Esophagus (tissue), 2 donors: ENCODE measurements around the gene TRPM8. TPM values are rescaled to one million over a fixed set of nuclear protein-coding genes. Genes with fewer than 3 reads are reported as not detected.
"Not testable (repeated sequence)": the region's sequence is repeated elsewhere in the genome, so short reads cannot be mapped to it uniquely, and the experiment has no call there.

Experiments used
- H3K27ac ChIP-seq, 2 donors: one replicate each; pipeline ENCODE4 v1.5.1; 2013; ENCODE audit warnings: low read depth in 2 of 2, mild to moderate bottlenecking in 2 of 2, inconsistent platforms in 1 of 2, low read length in 1 of 2, moderate library complexity in 1 of 2
- H3K27me3 ChIP-seq, 2 donors: one replicate each; pipeline ENCODE4 v1.6.1; 2013; ENCODE audit warnings: low read length in 2 of 2, control low read depth in 1 of 2, mild to moderate bottlenecking in 1 of 2; ENCODE audit not compliant: insufficient read depth in 2 of 2, control insufficient read depth in 1 of 2
- H3K36me3 ChIP-seq, 2 donors: one replicate each; pipeline ENCODE4 v1.6.1; 2013; ENCODE audit warnings: low read length in 1 of 2; ENCODE audit not compliant: control insufficient read depth in 2 of 2, insufficient read depth in 2 of 2
- H3K4me1 ChIP-seq, 2 donors: one replicate each; pipeline ENCODE4 v1.6.1; 2013; ENCODE audit warnings: low read length in 1 of 2; ENCODE audit not compliant: control insufficient read depth in 2 of 2, insufficient read depth in 2 of 2
- H3K4me3 ChIP-seq, 2 donors: one replicate each; pipeline ENCODE4 v1.5.1; 2013; ENCODE audit warnings: low read length in 2 of 2, mild to moderate bottlenecking in 2 of 2, low read depth in 1 of 2, moderate library complexity in 1 of 2
- H3K9me3 ChIP-seq, 2 donors: one replicate each; pipeline ENCODE4 v1.6.1; 2013; ENCODE audit warnings: mild to moderate bottlenecking in 2 of 2, low read depth in 1 of 2, low read length in 1 of 2, moderate library complexity in 1 of 2; ENCODE audit not compliant: control insufficient read depth in 2 of 2, insufficient read depth in 1 of 2
- WGBS, 2 donors: extraction: QIAGEN DNeasy Blood & Tissue Kit; methylation state at CpG; one replicate each; pipeline ENCODE4 v1.1.7; 2013; 5-methylcytosine and 5-hydroxymethylcytosine counted together
- polyA plus RNA-seq, 2 donors: library from polyadenylated mRNA; stranded (reverse); fragments of 200-250 nt; gene quantifications; one replicate each; pipeline ENCODE4 v1.2.3, GENCODE V29; 2013
- donor health status: healthy with polysubstance abuse.
- donor health status: Bipolar disorder and iron deficiency.

TRPM8 gene
- polyA plus RNA-seq, 2 donors, result not detected

- Histone ChIP-seq H3K27ac (no peak overlapping the region), H3K9me3 (no peaks in the 10 kb centered on the region), H3K4me3 (no peak overlapping the region), H3K36me3 (no peaks in the 10 kb centered on the region), H3K4me1 (no peaks in the 10 kb centered on the region), H3K27me3 (peaks cover 2 to 4% of the 10 kb centered on the region in 2 donors)
- 67 to 77% methylated on average over 3 of the region's 3 CpGs for WGBS, 2 donors
Observed at GRCh38 chr2:233945146-233945545, 28.0 kb downstream of the TRPM8 start.

- Histone ChIP-seq H3K9me3 (peaks cover 0 to 2% of the 10 kb centered on the region in 2 donors), H3K4me3 (no peak overlapping the region), H3K36me3 (no peaks in the 10 kb centered on the region), H3K27ac (no peak overlapping the region), H3K4me1 (no peaks in the 10 kb centered on the region), H3K27me3 (peaks cover 2 to 4% of the 10 kb centered on the region in 2 donors)
- WGBS, 2 donors, result 87% methylated on average over 13 of the region's 13 CpGs
Observed at GRCh38 chr2:233950078-233950825, 33.1 kb downstream of the TRPM8 start.

GRCh38 chr2:233952335-233952734, 35.2 kb downstream of the TRPM8 start:
- H3K9me3 ChIP-seq, result peaks cover 0 to 2% of the 10 kb centered on the region in 2 donors
- 69 to 73% methylated on average over 7 of the region's 7 CpGs for WGBS, 2 donors
- H3K27me3 ChIP-seq, result peaks cover 0 to 2% of the 10 kb centered on the region in 2 donors
- no peaks in the 10 kb centered on the region for H3K4me1 ChIP-seq
- no peak overlapping the region for H3K4me3 ChIP-seq
- H3K36me3 ChIP-seq, result no peaks in the 10 kb centered on the region
- no peak overlapping the region for H3K27ac ChIP-seq

- H3K27me3 ChIP-seq, result peaks cover 0 to 2% of the 10 kb centered on the region in 2 donors
Observed at GRCh38 chr2:233953087-233953801, 36.1 kb downstream of the TRPM8 start.

GRCh38 chr2:233960203-233960602, 43.0 kb downstream of the TRPM8 start:
- H3K36me3 ChIP-seq, result no peaks in the 10 kb centered on the region
- WGBS, 2 donors, result 81 to 82% methylated on average over 2 of the region's 2 CpGs
- no peaks in the 10 kb centered on the region for H3K4me1 ChIP-seq
- no peaks in the 10 kb centered on the region for H3K27me3 ChIP-seq
- no peaks in the 10 kb centered on the region for H3K9me3 ChIP-seq
- H3K27ac ChIP-seq, result no peak overlapping the region
- H3K4me3 ChIP-seq, result no peak overlapping the region

More at GRCh38 chr2:233953087-233953801, 36.1 kb downstream of the TRPM8 start:
- Histone ChIP-seq H3K4me3 (no peak overlapping the region), H3K36me3 (no peaks in the 10 kb centered on the region), H3K27ac (no peak overlapping the region), H3K4me1 (no peaks in the 10 kb centered on the region), H3K9me3 (peaks cover 0 to 2% of the 10 kb centered on the region in 2 donors)
- 50 to 60% methylated on average over 7 of the region's 7 CpGs for WGBS, 2 donors

- Histone ChIP-seq H3K27me3 (no peaks in the 10 kb centered on the region), H3K27ac (no peak overlapping the region), H3K4me3 (no peak overlapping the region), H3K4me1 (no peaks in the 10 kb centered on the region), H3K9me3 (no peaks in the 10 kb centered on the region), H3K36me3 (no peaks in the 10 kb centered on the region)
- WGBS, 2 donors, result 91 to 93% methylated on average over 7 of the region's 7 CpGs
Observed at GRCh38 chr2:233961905-233962304, 44.7 kb downstream of the TRPM8 start.

GRCh38 chr2:233964581-233964980, 47.4 kb downstream of the TRPM8 start:
- no peaks in the 10 kb centered on the region for H3K9me3 ChIP-seq
- no peak overlapping the region for H3K27ac ChIP-seq
- no peaks in the 10 kb centered on the region for H3K4me1 ChIP-seq
- no peak overlapping the region for H3K4me3 ChIP-seq
- WGBS, 2 donors, result 94 to 95% methylated on average over 9 of the region's 9 CpGs
- no peaks in the 10 kb centered on the region for H3K27me3 ChIP-seq
- H3K36me3 ChIP-seq, result no peaks in the 10 kb centered on the region

- 78 to 84% methylated on average over 10 of the region's 10 CpGs for WGBS, 2 donors
- H3K4me3 ChIP-seq, result no peak overlapping the region
- H3K27me3 ChIP-seq, result no peaks in the 10 kb centered on the region
- no peak overlapping the region for H3K27ac ChIP-seq
- no peaks in the 10 kb centered on the region for H3K9me3 ChIP-seq
- H3K36me3 ChIP-seq, result no peaks in the 10 kb centered on the region
- H3K4me1 ChIP-seq, result no peaks in the 10 kb centered on the region
Observed at GRCh38 chr2:233965032-233965603, 47.9 kb downstream of the TRPM8 start.

- not testable (repeated sequence) for H3K4me3 ChIP-seq, H3K27ac ChIP-seq, H3K4me1 ChIP-seq, H3K9me3 ChIP-seq, H3K36me3 ChIP-seq, H3K27me3 ChIP-seq
- 79 to 87% methylated on average over 7 of the region's 7 CpGs for WGBS, 2 donors
Observed at GRCh38 chr2:233965646-233966045, 48.5 kb downstream of the TRPM8 start.
